GM19239 (cell line): Measurements from ENCODE around the gene NOD1.
"Not testable (repeated sequence)": the region's sequence is repeated elsewhere in the genome, so short reads cannot be mapped to it uniquely, and the experiment has no call there.

Source experiments
- DNase-seq: peaks from one replicate; pipeline ENCODE4 v3.0.0; 2011; ENCODE audit warnings: low spot score; ENCODE audit not compliant: insufficient read length
- FAIRE-seq: peaks from 2 replicates; lab custom pipeline; 2011; peaks lifted over from hg19 to GRCh38; lab: Jason Lieb, UNC

NOD1 gene

GRCh38 chr7:30478349-30479201, at the start of gene NOD1:
NOD1 (minus strand) TSS chr7:30478784; CDS start chr7:30456921, 21,863 bp downstream.
- peak; percentile 50 for DNase-seq
- peak; percentile 78 for FAIRE-seq

DNA sequence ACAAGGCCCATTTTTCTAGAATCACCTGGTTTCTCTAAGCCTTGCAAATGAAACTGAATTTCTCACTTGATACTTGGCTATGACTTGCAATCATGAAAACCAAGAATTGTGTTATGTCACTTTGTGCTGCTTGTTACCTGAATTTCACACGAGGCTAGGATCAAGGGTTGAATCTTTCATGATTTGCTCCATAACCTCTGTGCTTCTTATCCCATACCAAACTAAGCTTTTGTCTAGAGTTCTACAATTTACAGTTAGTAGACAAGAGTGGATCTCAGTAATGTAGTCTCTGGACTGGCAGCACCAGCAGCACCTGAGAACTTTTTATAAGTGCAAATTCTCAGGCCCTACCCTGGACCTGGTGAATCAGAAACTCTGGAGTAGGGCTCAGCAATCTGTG, 48.7 kb upstream of the NOD1 start:
- DNase-seq, FAIRE-seq: not testable (repeated sequence)

GRCh38 chr7:30526163-30526562, 47.6 kb upstream of the NOD1 start:
- DNase-seq (no peak), FAIRE-seq (no peak)

DNA sequence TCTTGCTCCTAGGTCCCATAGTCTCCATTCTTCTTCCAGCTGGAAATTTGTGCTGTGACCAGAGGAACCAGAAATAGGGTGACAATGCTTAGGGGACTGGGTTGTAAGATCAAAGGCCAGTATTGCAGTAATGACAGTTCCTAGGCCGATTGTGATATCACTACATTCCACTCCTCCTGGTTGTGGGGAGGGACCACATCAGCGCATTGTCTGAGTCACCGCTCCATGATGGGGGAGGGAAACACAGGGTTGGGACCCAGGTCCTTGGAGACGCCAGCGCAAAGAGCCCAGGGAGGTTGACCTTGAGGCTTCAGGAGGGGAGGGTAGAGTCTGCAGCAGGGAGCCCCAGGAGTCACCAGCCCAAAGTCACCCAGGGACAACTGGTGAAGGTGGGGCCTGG, 46.8 kb upstream of the NOD1 start:
- FAIRE-seq, result no peak
- no peak for DNase-seq

DNA sequence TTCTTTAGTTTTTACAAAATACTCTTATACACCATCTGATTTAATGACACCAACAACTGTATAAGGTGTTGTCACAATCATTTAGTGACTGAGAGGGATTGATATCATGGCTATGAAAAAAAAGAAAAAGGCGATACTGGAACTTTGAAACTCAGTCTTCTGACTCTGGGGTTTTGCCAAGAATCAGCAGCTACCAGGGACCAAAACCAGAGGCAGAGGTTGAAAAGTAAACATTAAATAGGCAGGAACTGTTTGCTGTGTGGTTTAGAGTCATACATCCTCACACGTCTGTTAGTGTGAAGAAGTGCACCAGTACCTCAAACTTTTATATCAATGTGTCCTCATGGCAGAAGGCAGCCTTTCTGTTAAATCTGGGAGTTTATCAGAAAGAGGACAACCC, 46.0 kb upstream of the NOD1 start:
- no peak for DNase-seq
- FAIRE-seq, result no peak

DNA sequence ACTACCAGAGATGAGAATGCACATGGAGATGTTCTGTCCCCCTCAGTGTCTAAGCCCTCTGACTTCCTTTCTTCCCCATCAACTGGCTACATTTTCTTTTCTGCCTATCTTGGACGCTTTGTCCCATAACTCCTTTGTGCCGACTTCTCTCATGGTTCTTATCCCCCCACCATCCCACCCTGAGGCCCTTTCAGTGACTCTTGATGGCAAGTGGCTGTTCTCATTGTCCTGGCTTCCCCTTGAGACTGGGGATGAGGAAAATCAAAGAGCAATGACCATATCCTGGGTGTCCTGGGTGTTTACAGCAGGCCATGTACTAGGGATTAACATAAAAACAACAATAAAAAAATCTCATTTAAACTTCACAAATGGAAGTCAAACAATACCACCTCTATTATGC, 44.9 kb upstream of the NOD1 start:
- DNase-seq (no peak), FAIRE-seq (no peak)

GRCh38 chr7:30522159-30522558, 43.6 kb upstream of the NOD1 start:
- no peak for DNase-seq
- no peak for FAIRE-seq

- DNase-seq (no peak), FAIRE-seq (no peak)
These were observed 42.9 kb upstream of the NOD1 start for GRCh38 chr7:30521532-30521931.

DNA sequence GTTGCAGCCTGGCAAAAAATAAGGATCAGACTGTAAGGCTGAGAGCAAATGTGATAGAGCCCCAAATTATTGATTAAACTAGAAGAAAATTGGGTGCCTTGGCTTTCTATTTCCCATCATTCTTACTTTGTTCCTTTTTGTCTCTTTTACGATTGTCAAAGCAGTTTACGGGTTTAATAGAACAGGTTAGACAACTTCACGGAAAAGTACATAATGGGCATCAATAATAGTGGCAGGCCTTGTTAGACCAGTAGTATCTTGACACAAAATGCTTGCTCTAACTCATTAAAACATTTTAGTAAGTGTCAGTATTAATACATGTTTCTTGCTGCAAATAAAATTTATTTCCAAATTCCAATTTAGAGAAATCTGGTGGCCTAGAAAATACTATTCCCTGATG, 40.5 kb upstream of the NOD1 start:
- DNase-seq, result no peak

GRCh38 chr7:30515761-30516160, 37.2 kb upstream of the NOD1 start:
- DNase-seq, result no peak
- no peak for FAIRE-seq

More for the DNA sequence above, 40.5 kb upstream of the NOD1 start:
- FAIRE-seq, result no peak

- DNase-seq (no peak), FAIRE-seq (no peak)
These were observed 36.2 kb upstream of the NOD1 start for GRCh38 chr7:30514776-30515175.

- FAIRE-seq (no peak), DNase-seq (no peak)
These were observed 35.6 kb upstream of the NOD1 start for GRCh38 chr7:30514177-30514576.

DNA sequence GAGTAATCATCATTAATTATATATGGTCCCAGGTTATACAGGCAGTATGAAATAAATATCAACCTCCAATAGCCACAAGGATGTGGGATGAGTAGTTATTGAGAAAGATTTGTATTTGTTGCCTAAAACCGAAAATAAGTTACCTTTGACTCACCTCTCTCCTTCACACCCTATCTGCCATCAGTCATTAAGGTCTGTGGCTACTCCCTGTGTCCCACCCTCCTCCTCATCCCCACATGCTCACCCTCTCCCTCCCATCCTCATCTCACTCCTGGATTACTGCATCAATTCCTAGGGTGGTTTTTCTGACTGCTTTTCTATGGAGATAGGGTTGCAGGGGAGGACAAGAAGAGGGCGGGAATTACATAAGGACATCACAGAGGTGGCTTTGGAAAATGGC, 35.2 kb upstream of the NOD1 start:
- no peak for DNase-seq
- FAIRE-seq, result no peak

- no peak for DNase-seq
- FAIRE-seq, result no peak
These were observed 33.5 kb upstream of the NOD1 start for GRCh38 chr7:30511973-30512662.

DNA sequence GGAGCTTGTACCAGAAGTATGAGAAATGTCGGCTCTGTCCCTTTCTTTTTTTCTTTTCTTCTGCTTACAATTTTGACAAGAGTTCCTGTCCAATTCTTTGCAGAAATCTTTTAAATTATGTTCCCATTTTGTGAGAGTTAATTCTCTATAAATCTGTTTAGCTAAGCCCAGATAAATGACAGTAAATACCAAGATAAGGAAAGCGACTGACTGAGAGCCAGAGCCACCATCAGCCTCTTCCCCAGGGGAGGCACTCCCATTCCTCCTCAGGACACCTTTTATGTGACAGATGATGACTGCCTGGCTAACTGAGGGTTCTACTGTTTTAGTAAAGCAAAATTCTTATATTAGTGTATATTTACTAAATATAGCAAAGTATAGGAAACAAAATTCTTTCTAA, 32.9 kb upstream of the NOD1 start:
- no peak for FAIRE-seq
- no peak for DNase-seq

DNA sequence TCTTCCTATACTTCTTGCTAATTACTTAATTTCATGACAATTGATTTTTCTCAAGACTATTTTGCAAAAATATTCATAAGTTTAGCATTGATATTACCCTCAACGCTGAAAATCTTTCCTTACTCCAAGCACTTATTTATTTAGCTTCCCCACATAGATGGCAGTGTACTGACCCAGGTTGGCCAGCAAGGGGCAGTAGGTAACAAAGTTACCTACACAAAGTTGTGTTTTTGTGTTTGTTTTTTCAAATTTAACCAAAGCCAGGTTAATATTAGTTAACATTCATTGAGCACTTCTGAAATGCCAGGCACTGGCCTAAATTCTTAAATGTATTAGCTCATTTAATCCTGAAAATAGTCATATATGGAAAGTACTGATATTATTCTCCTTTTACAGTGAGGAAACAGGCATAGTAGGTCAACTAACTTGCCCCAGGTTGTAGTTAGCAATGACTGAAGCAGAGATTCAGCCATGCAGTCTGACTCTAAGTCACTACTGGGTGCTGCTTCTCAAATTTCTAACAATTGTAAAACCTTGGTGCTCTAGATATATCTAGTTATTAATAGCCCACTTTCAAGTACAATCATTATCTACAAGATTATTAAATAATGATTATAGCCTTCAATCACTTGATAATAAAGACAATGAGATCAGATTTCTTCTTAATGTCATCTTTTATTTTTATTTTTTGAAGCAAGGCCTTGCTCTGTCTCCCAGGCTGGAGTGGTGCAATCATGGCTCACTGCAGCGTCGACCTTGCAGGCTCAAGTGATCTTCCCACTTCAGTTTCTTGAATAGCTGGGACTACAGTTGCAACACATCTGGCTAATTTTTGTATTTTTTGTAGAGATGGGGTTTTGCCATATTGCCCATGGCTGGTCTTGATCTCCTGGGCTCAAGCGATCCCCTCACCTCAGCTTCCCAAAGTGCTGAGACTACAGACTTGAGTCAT, 31.8 kb upstream of the NOD1 start:
- FAIRE-seq, result peak; percentile 86

GRCh38 chr7:30509171-30509857, 30.7 kb upstream of the NOD1 start:
- not testable (repeated sequence) for FAIRE-seq, DNase-seq

More for the DNA sequence above, 31.8 kb upstream of the NOD1 start:
- DNase-seq, result no peak

GRCh38 chr7:30507346-30507900, 28.8 kb upstream of the NOD1 start:
- FAIRE-seq, DNase-seq: not testable (repeated sequence)

DNA sequence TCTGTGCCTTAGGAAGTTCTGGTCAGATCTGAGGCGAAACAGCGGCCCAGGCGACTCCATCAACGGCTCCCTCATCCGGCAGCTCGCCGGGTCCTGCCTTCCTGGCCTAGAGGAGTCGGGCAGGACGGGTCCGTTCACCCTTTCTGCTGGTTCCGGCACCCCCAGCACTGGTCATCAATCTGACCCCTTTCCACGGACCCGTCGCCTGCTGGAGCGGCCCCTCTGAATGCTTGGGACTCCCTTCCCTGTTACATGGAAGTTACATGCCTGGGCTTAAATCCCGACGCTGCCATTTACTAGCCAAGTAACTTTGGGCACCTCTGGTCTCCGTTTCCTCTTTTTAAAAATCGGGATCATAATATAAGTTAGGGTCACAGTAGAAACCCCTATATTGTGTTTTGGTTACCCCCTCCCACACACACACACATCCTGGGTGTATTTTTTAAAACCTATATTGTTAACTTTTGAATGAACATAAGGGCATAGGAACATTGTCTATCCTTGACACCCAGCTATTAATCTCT, 26.7 kb upstream of the NOD1 start:
- DNase-seq, result no peak
- FAIRE-seq, result peak; percentile 23
